GM18870 (cell line): Measurements from ENCODE around the gene APLP1.
"Not testable (repeated sequence)": the region's sequence is repeated elsewhere in the genome, so short reads cannot be mapped to it uniquely, and the experiment has no call there.

Experiments used
- ATAC-seq: cut with Tn5 transposase; IDR thresholded peaks from one replicate; pipeline ENCODE4 v1.9.1; 2021; ENCODE audit warnings: moderate library complexity; ENCODE audit not compliant: unreplicated experiment

The APLP1 gene

DNA sequence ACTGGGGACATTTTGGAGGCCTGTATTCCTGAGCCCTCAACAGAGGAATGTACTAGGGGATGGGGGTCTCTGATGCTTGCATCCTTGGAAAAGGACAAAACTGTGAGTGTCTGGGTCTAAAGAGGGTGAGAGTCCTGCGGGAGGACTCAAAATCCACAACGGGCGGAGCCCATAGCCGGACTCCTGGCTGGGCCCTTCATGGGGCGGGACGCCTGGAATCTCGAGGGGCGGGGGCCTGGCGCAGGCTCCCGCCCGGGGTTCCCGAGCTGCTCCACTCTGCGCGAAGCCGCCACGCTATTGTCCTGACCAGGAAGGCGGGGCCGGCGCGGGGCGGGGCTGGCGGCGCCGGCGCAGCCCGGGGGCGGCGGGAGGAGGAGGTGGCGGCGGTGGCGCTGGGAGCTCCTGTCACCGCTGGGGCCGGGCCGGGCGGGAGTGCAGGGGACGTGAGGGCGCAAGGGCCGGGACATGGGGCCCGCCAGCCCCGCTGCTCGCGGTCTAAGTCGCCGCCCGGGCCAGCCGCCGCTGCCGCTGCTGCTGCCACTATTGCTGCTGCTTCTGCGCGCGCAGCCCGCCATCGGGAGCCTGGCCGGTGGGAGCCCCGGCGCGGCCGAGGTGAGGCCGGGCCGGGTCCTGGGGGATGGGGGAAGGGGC, at the start of gene APLP1:
TSS of gene APLP1 (plus strand) at position 403 of the 651 bp plus-strand sequence. CDS start at position 466, 63 bp downstream.
- no peak for ATAC-seq

DNA sequence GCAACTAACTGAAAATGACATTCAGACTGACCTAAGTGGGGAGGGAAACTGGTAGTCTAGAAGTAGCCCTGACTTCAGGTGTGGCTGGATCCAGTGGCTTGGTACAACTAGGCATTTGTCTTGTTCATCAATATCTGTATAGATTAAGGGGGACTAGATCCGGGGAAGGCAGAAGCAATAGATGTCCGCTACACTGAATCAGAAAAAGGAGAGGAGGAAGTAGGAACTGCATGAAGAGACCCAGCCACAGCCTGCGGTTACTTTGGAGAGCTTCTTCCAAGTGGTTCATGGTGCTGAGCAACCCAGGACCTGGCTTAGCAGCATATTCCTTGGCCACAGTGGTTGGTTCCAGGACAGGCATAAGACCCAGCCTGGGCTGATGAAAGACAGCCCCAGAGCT, 45.8 kb upstream of the APLP1 start:
- ATAC-seq: no peak

DNA sequence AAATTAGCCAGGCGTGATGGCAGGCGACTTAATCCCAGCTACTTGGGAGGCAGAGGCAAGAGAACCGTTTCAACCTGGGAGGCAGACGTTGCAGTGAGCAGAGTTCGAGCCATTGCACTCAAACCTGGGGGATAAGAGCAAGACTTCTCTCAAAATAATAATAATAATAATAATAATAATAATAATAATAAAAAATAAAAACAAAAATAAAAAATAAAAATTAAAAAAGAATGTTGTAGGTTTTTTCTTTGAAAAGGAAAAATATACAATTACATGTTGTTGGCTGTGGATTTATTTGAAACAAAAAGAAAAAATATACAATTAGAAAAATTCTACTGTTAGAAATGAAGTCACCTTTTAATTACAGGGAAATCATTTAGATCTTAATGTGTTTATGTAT, 44.2 kb upstream of the APLP1 start:
- ATAC-seq: no peak

DNA sequence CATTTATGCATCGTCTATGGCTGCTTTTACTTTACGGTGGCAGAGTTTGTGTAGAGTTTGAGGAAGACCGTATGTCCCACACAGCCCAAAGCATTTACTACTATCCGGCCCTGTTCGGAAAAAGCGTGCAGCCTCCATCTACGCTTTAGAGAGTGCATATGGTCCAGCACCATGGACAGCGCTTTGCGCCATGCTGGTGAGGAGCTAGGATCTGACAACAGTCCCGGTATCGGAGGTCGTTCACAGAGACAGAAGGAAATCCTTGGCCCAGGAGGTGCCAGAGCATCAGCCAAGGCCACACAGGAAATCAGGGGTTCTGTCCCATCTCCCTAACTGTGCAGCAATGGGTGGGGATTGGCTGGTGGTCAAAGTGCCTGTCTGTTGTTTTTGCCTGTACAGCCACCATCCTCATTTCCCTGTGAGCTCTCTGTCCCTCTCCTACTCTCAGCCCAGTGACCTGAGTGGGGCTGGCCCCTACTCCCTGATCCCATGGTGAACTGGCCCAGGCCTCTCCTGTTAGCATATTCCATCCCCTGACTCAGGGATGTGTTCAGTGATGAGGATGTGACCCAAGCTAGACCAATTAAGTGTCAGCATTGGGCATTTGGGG, 39.6 kb upstream of the APLP1 start:
- ATAC-seq: no peak

DNA sequence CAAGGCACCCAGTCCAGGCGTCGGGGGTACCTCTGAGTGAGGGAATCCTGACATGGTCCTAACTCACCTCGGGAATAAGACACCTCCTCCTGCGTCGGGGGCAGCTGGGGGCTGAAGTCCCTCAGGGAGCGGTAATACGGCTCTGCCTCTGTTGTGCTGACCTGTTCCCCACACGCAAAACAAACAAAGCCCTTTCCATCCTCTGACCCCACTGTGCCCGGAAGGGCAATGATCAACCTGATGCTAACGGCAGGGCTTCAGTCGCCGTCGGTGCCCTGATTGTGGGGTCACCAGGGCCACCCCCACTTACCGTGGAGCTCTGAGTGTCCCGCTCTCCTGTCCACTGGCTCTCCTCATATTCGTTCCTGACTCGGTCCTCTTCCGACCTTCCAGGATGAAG, 37.4 kb upstream of the APLP1 start:
- ATAC-seq: no peak

DNA sequence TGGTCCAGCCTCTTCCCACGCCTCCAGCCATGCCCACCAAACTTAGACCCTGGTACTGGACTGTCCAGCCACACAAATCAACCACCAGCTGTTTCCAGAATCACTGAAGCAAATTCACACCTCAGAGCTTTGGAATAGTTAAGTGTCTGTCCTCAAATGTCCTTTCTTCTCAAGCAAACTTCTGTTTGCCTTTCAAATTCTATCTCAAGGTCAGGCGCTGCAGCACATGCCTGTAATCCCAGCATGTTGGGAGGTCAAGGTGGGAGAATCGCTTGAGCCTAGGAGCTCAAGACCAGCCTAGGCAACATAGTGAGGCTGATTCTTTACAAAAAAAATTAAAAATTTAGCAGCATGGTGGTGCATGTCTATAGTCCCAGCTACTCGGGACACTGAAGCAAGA, 36.3 kb upstream of the APLP1 start:
- no peak for ATAC-seq

DNA sequence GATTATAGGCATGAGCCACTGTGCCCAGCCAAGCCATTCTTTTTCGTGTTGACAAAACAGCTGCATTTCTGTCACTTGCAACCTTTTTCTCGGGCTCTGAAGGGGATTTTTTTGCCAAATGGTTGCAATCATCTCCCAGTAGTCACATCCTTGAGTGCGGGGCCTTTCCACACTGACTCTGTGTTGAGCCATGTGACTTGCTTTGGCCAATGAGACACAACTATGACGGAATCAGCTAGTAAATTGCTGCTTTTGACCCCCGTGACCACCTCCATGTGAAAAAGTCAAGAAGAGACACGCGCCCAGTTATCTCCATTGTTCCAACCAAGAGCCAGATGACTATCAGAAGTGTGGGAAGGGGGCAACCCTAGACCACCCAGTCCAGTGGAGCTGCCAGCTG, 34.4 kb upstream of the APLP1 start:
- ATAC-seq: no peak

DNA sequence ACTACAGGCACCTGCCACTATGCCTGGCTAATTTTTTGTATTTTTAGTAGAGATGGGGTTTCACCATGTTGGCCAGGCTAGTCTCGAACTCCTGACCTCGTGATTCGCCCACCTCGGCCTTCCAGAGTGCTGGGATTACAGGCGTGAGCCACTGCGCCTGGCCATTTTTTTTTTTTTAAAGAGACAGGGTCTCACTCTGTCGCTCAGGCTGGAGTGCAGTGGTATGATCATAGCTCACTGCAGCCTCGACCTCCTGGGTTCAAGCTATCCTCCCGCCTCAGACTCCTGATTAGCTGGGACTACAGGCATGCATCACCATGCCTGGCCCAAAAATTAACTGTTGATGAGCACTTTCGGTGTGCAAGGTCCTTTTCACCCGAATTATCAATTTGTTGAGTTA, 32.3 kb upstream of the APLP1 start:
- ATAC-seq: not testable (repeated sequence)

DNA sequence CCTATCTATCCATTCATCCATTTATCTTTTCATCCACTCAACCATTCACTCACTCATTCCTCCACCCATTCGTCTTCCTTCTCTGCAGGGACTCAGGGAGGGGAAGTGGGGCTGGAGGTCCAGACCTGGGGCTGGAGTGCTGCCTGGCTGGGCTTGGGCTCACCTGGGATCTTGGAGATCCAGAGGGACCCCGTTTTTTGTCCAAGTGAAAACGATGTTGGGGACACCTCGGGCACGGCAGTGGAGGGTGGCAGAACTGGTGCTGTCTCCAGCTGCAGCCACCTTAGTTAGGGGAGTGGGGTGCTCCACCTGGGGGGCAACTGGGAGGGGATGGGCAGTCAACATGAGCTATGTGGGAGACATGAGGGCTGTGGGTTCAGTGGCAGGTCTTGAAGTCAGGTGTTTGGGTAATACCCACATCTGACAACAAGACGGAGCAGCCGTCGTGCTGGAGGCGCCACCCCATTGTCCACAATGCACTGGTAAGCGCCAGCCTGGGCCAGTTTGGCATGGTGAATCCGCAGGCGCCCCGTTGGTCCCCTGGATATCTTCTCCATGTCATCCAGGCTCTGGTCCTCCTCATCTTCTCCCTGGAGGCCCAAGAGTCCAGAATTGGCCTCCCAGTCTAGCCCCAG, 26.3 kb upstream of the APLP1 start:
- no peak for ATAC-seq

DNA sequence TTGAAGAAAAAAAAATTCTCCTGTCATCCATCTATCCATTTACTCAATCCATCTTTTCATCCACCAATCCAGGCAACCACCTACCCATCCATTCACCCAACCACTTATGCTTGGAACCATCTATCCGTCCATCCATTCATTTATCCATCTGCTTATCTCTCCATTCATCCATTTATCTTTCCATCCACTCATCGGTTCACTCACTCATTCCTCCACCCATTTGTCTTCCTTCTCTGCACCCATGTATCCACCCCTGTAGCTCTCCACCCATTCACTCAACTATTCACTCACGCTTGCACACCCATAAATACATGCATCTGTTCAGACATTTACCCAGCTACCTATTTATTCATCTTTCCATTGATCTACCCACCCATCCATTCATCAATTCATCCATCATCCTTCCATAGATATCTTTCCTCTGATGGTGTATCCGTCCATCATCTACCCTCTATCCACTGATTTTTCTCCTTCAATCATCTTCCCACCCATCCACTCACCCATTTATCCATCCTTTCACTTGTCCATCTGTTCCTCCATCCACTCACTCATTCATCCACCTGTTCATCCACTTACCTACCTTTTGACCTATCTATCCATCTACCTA, 25.6 kb upstream of the APLP1 start:
- no peak for ATAC-seq

DNA sequence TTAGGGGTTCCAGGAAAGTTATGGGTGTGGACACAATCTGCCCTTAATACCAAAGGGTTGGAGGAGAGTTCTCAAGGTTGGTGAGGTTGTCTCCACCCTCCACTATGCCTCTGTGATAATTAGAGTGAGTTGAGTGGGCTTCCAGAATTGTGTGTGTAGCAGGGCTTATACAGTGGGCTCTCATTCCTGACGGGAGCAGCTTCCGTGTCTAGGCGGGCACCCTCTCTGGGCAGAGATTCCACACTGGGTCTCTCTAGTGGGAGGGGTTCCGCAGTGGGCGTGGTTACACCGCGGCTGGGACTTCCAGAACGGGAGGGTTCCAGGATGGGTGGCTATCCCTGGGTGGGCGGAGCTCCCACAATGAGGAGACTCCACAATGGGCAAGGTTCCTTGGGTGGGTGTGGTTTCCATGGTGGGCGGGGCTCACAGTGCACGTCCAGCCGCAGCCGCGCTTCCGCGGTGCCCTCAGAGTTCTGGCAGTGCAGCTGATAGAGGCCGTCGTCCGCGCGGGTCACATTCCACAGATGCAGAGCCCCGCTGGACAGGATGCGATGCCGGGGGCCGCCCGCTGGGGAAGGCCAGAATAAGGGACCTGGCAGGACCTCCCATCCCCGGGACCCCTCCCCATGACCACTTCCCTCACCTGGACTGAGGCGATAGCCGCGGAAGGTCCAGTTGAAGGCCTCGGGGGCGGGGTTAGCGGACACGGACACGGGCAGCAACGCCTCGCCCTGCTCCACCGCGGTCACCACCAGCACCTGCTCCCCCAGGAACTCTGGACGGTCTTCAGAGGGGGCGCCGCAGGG, 24.5 kb upstream of the APLP1 start:
- no peak for ATAC-seq

DNA sequence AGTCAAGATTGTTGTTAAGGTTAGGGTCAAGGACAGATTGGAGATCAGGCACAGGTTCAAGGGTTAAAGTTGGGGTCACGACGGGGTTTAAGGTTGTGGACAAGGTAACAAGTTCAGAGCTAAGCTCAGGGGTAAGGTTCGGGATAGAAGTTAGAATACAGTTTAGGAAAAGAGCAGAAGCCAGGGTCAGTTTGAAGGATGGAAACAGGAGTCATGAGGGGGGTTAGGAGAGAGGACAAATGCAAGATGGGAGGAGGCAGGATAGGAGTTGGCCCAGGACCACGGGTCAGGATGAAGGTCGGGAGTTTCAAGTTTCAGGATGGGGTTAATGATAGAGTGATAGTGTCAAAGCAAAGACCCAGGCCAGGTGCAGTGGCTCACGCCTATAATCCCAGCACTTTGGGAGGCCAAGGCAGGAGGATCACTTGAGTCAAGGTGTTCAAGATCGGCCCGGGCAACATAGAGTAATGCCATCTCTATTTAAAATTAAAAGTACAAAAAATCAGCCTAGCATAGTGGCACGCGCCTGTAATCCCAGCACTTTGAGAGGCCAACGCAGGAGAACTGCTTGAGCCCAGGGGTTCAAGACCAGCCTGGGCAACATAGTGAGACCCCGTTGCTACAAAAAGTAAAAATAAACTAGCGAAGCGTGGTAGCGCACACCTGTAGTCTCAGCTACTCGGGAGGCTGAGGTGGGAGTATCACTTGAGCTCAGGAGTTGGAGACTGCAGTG, 23.7 kb upstream of the APLP1 start:
- no peak for ATAC-seq

DNA sequence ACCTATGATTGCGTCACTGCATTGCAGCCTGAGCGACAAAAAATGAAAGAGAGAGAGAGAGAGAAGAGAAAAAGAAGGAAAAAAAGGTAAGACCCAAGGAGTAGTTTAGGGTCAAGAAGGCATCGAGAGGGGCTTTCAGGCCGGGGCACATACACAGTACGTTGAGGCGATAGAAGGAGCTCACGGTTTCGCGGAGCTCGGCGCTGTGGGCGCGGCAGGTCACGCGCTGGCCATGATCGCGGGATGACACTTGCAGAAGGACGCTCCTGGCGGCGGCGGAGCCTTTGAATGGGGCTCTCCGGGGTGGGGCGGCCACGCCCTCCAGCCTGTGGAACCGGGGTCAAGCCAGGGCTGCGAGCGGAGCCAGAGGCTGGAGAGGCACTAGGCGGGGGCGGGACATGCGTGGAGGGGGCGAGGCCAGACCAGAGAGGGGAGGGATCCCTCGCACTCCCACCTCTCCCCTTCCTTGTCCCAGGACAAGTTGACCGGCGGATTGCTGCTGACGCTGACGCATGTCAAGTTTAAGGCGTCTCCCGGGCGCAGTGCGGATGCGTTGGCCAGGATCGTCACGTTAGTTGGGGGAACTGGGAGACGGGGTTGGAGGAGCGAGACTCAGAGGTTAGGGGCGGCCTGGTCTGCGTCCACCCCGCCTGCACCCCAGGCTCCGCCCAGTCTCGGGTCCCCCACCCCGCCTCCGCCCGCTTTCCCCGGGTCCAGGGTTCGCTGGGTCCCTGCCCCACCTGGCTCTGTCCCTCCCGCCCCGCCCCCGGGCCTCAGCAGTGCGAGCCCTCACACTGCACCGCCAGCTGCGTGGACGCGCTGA, 22.9 kb upstream of the APLP1 start:
- no peak for ATAC-seq

DNA sequence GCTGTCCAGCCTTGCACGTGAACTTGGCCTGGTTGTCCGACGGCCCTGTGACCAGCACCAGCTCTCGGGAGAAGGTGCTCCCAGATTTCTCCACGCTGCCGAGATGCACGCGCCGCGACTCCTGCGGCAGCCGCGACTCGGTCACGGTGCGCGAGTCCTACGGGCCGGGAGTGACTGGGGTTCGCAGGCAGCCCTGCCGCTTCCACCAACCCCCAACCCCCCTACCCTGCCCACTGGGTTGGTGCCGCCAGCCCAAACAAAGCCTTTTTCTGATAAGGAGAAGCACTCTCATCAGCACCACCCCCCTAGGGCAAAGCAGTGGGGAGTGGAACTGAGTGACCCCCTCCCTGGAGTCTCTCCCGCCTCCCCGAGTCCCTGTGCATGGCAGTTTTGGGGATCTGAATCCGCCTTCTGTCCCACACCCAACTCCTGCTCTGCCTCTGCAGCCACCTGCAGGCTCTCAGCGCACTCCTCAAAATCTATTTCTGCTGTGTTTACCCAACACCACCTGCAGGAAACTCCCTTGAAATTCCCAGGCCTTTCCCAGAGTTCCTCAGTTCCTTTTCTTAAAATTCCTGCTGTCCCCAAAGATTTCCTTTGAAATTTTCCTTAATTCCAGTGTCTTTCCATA, 22.2 kb upstream of the APLP1 start:
- ATAC-seq: no peak

DNA sequence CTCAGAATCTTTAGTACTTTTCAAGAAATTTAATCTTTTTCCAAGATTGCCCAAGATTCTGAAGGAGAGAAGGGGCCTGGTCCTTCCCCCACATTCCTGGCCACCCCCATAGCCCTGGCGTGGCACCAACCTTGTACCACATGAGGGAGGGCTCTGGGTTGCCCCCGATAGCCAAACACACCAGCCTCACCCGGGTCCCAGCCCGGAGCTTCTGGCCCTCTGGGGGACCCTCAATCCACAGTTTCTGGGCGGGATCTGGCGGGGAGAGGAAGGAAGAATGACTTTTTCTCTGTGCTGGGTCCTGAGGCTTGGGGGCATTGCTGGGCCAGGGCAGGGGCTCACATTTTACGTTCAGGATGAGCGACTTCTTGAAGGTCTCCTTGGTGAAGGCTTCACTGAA, 20.5 kb upstream of the APLP1 start:
- no peak for ATAC-seq

DNA sequence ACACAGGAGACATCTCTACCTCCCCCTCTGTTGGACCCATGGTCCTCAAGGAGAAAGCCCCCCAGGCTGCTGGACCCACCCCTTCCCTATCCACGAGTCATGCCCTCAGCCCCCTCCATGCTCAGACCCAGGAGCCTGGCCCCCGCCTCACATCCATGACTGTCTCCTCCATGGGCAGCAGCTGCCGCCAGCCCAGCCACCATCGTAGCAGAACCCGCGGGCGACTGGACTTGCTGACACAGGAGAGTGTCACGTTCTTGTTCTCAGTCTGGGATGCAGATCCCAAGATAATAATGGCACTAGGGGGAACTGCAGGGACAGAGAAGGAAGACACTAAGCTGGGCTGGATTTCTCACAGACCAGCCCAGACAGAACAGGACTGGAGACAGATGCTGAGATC, 19.9 kb upstream of the APLP1 start:
- no peak for ATAC-seq

DNA sequence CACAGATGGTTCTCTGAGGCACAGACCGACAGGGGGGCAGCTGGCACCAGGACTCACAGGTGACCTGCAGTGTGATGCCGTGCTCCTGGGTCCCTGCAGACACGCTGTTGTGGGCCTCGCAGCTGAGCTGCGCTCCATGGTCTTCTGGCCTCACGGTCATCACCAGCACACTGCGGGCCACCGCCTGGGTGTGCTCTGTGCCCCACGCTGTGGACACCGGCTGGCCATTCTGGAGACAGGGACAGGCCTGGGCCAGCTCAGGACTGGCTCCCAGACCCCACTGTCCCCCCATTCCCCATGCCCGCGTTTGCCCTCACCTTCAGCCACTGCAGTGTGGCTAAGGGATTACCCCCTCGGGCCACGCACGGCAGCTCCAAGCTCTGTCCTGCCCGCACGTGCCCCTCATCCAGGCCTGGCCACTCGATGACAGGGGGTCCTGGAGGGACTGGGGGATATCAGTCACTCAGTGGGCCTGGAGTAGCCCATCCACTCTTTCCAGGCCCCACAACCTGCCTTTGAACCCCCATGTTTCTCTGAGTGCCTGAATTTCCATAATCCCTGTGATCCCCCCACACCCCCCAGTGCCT, 19.4 kb upstream of the APLP1 start:
- no peak for ATAC-seq

DNA sequence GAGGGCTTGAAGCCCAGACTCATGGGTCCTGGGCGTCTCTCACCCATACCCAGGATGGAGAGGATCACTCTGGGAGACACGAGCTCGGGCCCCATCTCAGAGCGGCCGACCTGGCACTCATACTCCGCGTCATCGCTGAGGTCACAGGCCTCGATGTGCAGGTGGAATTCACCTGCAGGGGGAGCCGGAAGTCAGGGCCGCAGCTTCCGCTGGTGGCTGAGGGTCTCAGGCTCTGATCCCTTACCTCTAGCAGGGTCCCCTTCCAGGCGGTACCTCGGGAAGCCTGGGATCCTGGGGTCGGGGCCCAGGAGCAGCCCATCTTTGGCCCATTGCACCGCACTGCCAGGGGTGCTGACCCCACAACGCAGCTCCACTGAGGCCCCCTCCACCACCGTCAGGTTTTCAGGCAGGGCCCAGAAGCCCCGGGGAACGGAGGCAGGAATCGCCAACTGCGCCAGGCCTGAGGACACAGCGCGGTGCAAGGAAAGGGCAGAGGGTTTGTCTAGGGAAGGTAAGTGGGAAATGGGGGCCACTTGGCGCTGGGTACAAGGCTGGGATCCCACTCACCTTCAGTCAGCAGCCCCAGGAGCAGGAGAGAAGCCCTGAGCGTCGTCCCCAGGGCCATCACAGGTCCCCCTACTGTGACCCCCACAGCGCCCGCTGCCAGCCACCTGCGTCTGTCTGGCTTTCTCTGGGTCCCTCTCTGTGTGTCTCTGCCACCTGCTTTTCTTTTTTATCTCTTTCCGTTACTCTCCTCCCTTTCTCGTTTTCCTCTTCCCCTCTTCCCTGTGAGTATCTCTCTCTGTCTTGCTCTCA, 17.0 kb upstream of the APLP1 start:
- no peak for ATAC-seq
